Osteocyte (in vitro differentiated cells): ENCODE data around the gene RGPD5. TPM values are rescaled to one million over a fixed set of nuclear protein-coding genes. Genes with fewer than 3 reads are reported as not detected.
"Not testable (repeated sequence)": the region's sequence is repeated elsewhere in the genome, so short reads cannot be mapped to it uniquely, and the experiment has no call there.

Experiments used
- DNase-seq: peaks from one replicate; pipeline ENCODE4 v3.0.0; 2021; ENCODE audit warnings: mixed read lengths; ENCODE audit not compliant: unreplicated experiment; ENCODE audit errors: extremely low spot score
- H3K27ac Mint-ChIP-seq: one replicate; pipeline ENCODE4 v1.8.0; 2021; ENCODE audit warnings: mild to moderate bottlenecking, mixed read lengths; ENCODE audit not compliant: unreplicated experiment
- H3K27me3 Mint-ChIP-seq: one replicate; pipeline ENCODE4 v1.8.0; 2021; ENCODE audit warnings: mixed read lengths; ENCODE audit not compliant: unreplicated experiment
- H3K36me3 Mint-ChIP-seq: one replicate; pipeline ENCODE4 v1.8.0; 2021; ENCODE audit warnings: mixed read lengths; ENCODE audit not compliant: unreplicated experiment
- H3K4me1 Mint-ChIP-seq: one replicate; pipeline ENCODE4 v1.8.0; 2021; ENCODE audit warnings: mixed read lengths; ENCODE audit not compliant: unreplicated experiment
- H3K4me3 Mint-ChIP-seq: one replicate; pipeline ENCODE4 v1.8.0; 2021; ENCODE audit warnings: mild to moderate bottlenecking, moderate library complexity, mixed read lengths; ENCODE audit not compliant: unreplicated experiment
- H3K9me3 Mint-ChIP-seq: one replicate; pipeline ENCODE4 v1.8.0; 2021; ENCODE audit warnings: mixed read lengths; ENCODE audit not compliant: unreplicated experiment
- total RNA-seq: library from RNA; stranded (reverse); gene quantifications from 2 replicates; pipeline ENCODE4 v1.2.1, GENCODE V29; 2021

RGPD5 gene
- total RNA-seq, 1 donor from 2014 or later: 38.1 TPM

GRCh38 chr2:109782446-109782993 lies 11.6 kb upstream of the RGPD5 start:
- DNase-seq, H3K4me3 Mint-ChIP-seq, H3K27me3 Mint-ChIP-seq, H3K4me1 Mint-ChIP-seq, H3K9me3 Mint-ChIP-seq, H3K27ac Mint-ChIP-seq, H3K36me3 Mint-ChIP-seq: not testable (repeated sequence)

- H3K36me3 Mint-ChIP-seq, H3K4me1 Mint-ChIP-seq, H3K27me3 Mint-ChIP-seq, DNase-seq, H3K4me3 Mint-ChIP-seq, H3K9me3 Mint-ChIP-seq, H3K27ac Mint-ChIP-seq: not testable (repeated sequence)
Measured at GRCh38 chr2:109791530-109792279, 2.4 kb upstream of the RGPD5 start.

GRCh38 chr2:109792659-109793058 lies 1.4 kb upstream of the RGPD5 start:
- H3K4me3 Mint-ChIP-seq, H3K27me3 Mint-ChIP-seq, H3K9me3 Mint-ChIP-seq, DNase-seq, H3K36me3 Mint-ChIP-seq, H3K4me1 Mint-ChIP-seq, H3K27ac Mint-ChIP-seq: not testable (repeated sequence)

- DNase-seq, H3K4me3 Mint-ChIP-seq, H3K4me1 Mint-ChIP-seq, H3K36me3 Mint-ChIP-seq, H3K9me3 Mint-ChIP-seq, H3K27ac Mint-ChIP-seq, H3K27me3 Mint-ChIP-seq: not testable (repeated sequence)
Measured at GRCh38 chr2:109871129-109871751, 77.1 kb downstream of the RGPD5 start.

GRCh38 chr2:109876625-109877024 lies 82.5 kb downstream of the RGPD5 start:
- not testable (repeated sequence) for DNase-seq, H3K27me3 Mint-ChIP-seq, H3K9me3 Mint-ChIP-seq, H3K4me3 Mint-ChIP-seq, H3K36me3 Mint-ChIP-seq, H3K27ac Mint-ChIP-seq, H3K4me1 Mint-ChIP-seq

GRCh38 chr2:109882112-109882511 lies 88.0 kb downstream of the RGPD5 start:
- DNase-seq, H3K36me3 Mint-ChIP-seq, H3K9me3 Mint-ChIP-seq, H3K27ac Mint-ChIP-seq, H3K4me3 Mint-ChIP-seq, H3K4me1 Mint-ChIP-seq, H3K27me3 Mint-ChIP-seq: not testable (repeated sequence)

GRCh38 chr2:109888414-109888813 lies 94.3 kb downstream of the RGPD5 start:
- H3K9me3 Mint-ChIP-seq, H3K4me3 Mint-ChIP-seq, H3K36me3 Mint-ChIP-seq, H3K27me3 Mint-ChIP-seq, H3K27ac Mint-ChIP-seq, H3K4me1 Mint-ChIP-seq, DNase-seq: not testable (repeated sequence)

GRCh38 chr2:109889909-109890308 lies 95.8 kb downstream of the RGPD5 start:
- H3K27me3 Mint-ChIP-seq, H3K27ac Mint-ChIP-seq, H3K4me1 Mint-ChIP-seq, H3K9me3 Mint-ChIP-seq, H3K36me3 Mint-ChIP-seq, H3K4me3 Mint-ChIP-seq, DNase-seq: not testable (repeated sequence)

- H3K27ac Mint-ChIP-seq, H3K36me3 Mint-ChIP-seq, H3K27me3 Mint-ChIP-seq, H3K9me3 Mint-ChIP-seq, H3K4me3 Mint-ChIP-seq, H3K4me1 Mint-ChIP-seq, DNase-seq: not testable (repeated sequence)
Measured at GRCh38 chr2:109891024-109891423, 96.9 kb downstream of the RGPD5 start.

- H3K9me3 Mint-ChIP-seq, H3K27me3 Mint-ChIP-seq, H3K27ac Mint-ChIP-seq, H3K4me3 Mint-ChIP-seq, H3K4me1 Mint-ChIP-seq, DNase-seq, H3K36me3 Mint-ChIP-seq: not testable (repeated sequence)
Measured at GRCh38 chr2:109893736-109894135, 99.6 kb downstream of the RGPD5 start.

- not testable (repeated sequence) for H3K27me3 Mint-ChIP-seq, DNase-seq, H3K36me3 Mint-ChIP-seq, H3K4me1 Mint-ChIP-seq, H3K27ac Mint-ChIP-seq, H3K9me3 Mint-ChIP-seq, H3K4me3 Mint-ChIP-seq
Measured at GRCh38 chr2:109894141-109894540, 100.0 kb downstream of the RGPD5 start.

- not testable (repeated sequence) for H3K9me3 Mint-ChIP-seq, H3K4me1 Mint-ChIP-seq, H3K36me3 Mint-ChIP-seq, H3K27me3 Mint-ChIP-seq, H3K4me3 Mint-ChIP-seq, DNase-seq, H3K27ac Mint-ChIP-seq
Measured at GRCh38 chr2:109895090-109895869, 101.2 kb downstream of the RGPD5 start.
